Measurements from ENCODE around the gene CACNA2D3. TPM values are rescaled to one million over a fixed set of nuclear protein-coding genes. Genes with fewer than 3 reads are reported as not detected.

CACNA2D3 gene
- total RNA-seq, 1 experiment from 2014 or later = not detected

DNA sequence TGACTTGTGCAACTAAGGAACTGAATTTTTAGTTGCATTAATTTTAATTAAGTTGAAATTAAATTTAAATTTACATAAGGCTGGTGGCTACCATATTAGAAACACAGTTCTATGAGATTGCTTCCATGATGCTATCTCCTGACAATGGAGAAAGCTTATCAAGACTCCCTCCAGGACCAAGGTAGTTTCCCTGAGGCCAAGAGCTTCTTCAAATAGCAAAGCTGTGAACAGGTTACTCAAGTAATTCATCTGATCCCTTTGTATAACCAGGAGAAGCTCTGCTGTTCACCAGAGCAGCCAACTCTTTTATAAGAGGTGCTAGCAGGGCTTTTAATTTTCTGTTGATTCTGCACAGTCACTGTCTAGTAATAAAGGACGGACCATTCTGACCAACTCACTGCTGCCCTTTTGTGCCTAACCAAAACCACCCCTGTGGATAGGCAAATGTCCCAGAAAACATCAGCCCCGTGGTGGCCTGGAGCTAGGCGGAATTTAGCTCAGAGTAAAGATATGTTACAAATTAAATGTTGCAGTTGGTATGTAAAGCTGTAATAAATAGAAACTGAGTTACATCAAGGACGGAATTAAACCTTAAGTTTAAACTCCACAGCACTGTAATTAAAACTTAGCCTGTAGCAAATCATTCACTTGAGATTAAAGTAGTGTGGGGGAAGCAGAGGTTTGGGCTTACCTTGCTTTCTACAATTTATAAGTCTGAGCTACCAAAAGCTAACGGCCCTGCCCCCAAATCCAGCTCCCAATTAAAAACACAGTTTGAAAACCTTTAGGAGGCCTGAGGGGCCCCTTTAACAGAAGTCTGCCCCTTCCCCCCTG is 861.1 kb downstream of the CACNA2D3 start:
- no TSS peak for BruUV-seq (replicated peaks)
- H3K4me3 ChIP-seq (ENCODE audit: low read depth, low read length) = no peak overlapping the region
- no peak for TF ChIP-seq CTCF (IDR thresholded peaks at IDR 0.05; ENCODE audit: insufficient read depth in 1 of 2, low read depth in 1 of 2, low read length in 1 of 2, severe bottlenecking in 1 of 2, unreplicated experiment in 1 of 2)
- H3K9me3 ChIP-seq = no peaks in the 10 kb centered on the region
- Mint-ChIP-seq H3K9me3 (ENCODE audit: unreplicated experiment) (no peaks in the 10 kb centered on the region), H3K4me3 (ENCODE audit: unreplicated experiment) (no peak overlapping the region), H3K27ac (ENCODE audit: unreplicated experiment) (no peak overlapping the region), H3K36me3 (ENCODE audit: insufficient read depth, unreplicated experiment) (no peaks in the 10 kb centered on the region), H3K27me3 (ENCODE audit: insufficient read depth, unreplicated experiment) (no peaks in the 10 kb centered on the region), H3K4me1 (ENCODE audit: low read depth, unreplicated experiment) (no peaks in the 10 kb centered on the region)
- no peak for DNase-seq
- intact Hi-C loops (cut with micrococcal nuclease; ENCODE audit: unreplicated experiment) = no loop called here
- ChIA-PET POLR2A (no interaction called here), CTCF (interaction anchor here (0.5 kb wide), 1 partner anchor 9 kb away, joined by 4 read pairs; no protein-coding TSS in a partner anchor)
- no peaks in the 10 kb centered on the region for H3K27me3 ChIP-seq (replicated peaks; ENCODE audit: control insufficient read depth, insufficient read depth, low read length)
- H3K36me3 ChIP-seq (ENCODE audit: control insufficient read depth, insufficient read depth, low read length) = no peaks in the 10 kb centered on the region
- H3K4me1 ChIP-seq = no peaks in the 10 kb centered on the region

DNA sequence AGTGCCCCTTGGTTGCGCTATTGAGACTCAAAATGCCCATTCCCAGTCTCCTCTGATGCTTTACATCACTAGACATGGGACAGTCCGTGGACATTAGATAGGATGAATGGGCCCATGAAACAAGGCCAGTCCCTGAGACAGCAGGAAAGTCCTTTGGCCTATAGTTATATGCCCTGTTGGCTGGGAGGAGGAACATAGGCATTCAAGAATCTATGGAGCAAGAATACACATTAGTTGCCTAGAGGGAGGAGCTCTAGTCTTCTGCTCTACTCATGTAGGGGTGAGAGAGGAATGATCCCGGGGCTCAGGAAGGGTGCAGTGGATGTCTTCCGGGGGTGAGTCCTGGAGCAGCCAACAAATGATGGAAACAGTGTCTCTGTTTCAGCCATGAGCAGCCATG is 863.5 kb downstream of the CACNA2D3 start:
- Histone ChIP-seq H3K4me1 (no peaks in the 10 kb centered on the region), H3K4me3 (ENCODE audit: low read depth, low read length) (no peak overlapping the region), H3K9me3 (no peaks in the 10 kb centered on the region), H3K27me3 (replicated peaks; ENCODE audit: control insufficient read depth, insufficient read depth, low read length) (no peaks in the 10 kb centered on the region), H3K36me3 (ENCODE audit: control insufficient read depth, insufficient read depth, low read length) (no peaks in the 10 kb centered on the region)
- ChIA-PET POLR2A (no interaction called here), CTCF (no interaction called here)
- no TSS peak for BruUV-seq (replicated peaks)
- no peak for DNase-seq
- Mint-ChIP-seq H3K27ac (ENCODE audit: unreplicated experiment) (no peak overlapping the region), H3K4me1 (ENCODE audit: low read depth, unreplicated experiment) (no peaks in the 10 kb centered on the region), H3K4me3 (ENCODE audit: unreplicated experiment) (no peak overlapping the region), H3K9me3 (ENCODE audit: unreplicated experiment) (no peaks in the 10 kb centered on the region), H3K27me3 (ENCODE audit: insufficient read depth, unreplicated experiment) (no peaks in the 10 kb centered on the region), H3K36me3 (ENCODE audit: insufficient read depth, unreplicated experiment) (no peaks in the 10 kb centered on the region)
- TF ChIP-seq CTCF (IDR thresholded peaks at IDR 0.05; ENCODE audit: insufficient read depth in 1 of 2, low read depth in 1 of 2, low read length in 1 of 2, severe bottlenecking in 1 of 2, unreplicated experiment in 1 of 2) = no peak
- intact Hi-C loops (cut with micrococcal nuclease; ENCODE audit: unreplicated experiment) = no loop called here

GRCh38 chr3:54986294-54986693 is 863.9 kb downstream of the CACNA2D3 start:
- Histone ChIP-seq H3K36me3 (ENCODE audit: control insufficient read depth, insufficient read depth, low read length) (no peaks in the 10 kb centered on the region), H3K4me1 (no peaks in the 10 kb centered on the region), H3K4me3 (ENCODE audit: low read depth, low read length) (no peak overlapping the region), H3K9me3 (no peaks in the 10 kb centered on the region), H3K27me3 (replicated peaks; ENCODE audit: control insufficient read depth, insufficient read depth, low read length) (no peaks in the 10 kb centered on the region)
- H3K27ac Mint-ChIP-seq (ENCODE audit: unreplicated experiment) = no peak overlapping the region
- BruUV-seq (replicated peaks) = no TSS peak
- H3K9me3 Mint-ChIP-seq (ENCODE audit: unreplicated experiment) = no peaks in the 10 kb centered on the region
- TF ChIP-seq CTCF (IDR thresholded peaks at IDR 0.05; ENCODE audit: insufficient read depth in 1 of 2, low read depth in 1 of 2, low read length in 1 of 2, severe bottlenecking in 1 of 2, unreplicated experiment in 1 of 2) = no peak
- no peaks in the 10 kb centered on the region for H3K27me3 Mint-ChIP-seq (ENCODE audit: insufficient read depth, unreplicated experiment)
- CTCF ChIA-PET = no interaction called here
- POLR2A ChIA-PET = no interaction called here
- H3K4me1 Mint-ChIP-seq (ENCODE audit: low read depth, unreplicated experiment) = no peaks in the 10 kb centered on the region
- DNase-seq = no peak
- H3K36me3 Mint-ChIP-seq (ENCODE audit: insufficient read depth, unreplicated experiment) = no peaks in the 10 kb centered on the region
- H3K4me3 Mint-ChIP-seq (ENCODE audit: unreplicated experiment) = no peak overlapping the region
- intact Hi-C loops (cut with micrococcal nuclease; ENCODE audit: unreplicated experiment) = no loop called here

All from Caco-2 (cell line).